Measurements from ENCODE around the gene ANXA2R. TPM values are rescaled to one million over a fixed set of nuclear protein-coding genes. Genes with fewer than 3 reads are reported as not detected.

Gene ANXA2R
- polyA plus RNA-seq, 3 donors = 2.3 to 6.4 (median 3.1) TPM

- Mint-ChIP-seq H3K4me1 (peaks cover 35% of the 10 kb centered on the region), H3K4me3 (peak overlapping the region; percentile 96 to 100), H3K27ac (peak overlapping the region; percentile 100), H3K9me3 (peaks cover 0 to 25% (median 8%) of the 10 kb centered on the region in 7 donors), H3K27me3 (ENCODE audit: low read depth in 3 of 3) (peaks cover 1 to 7% (median 4%) of the 10 kb centered on the region in 3 donors), H3K36me3 (peaks cover 5 to 6% of the 10 kb centered on the region in 2 donors)
- intact Hi-C loops (cut with micrococcal nuclease) = loop anchor here (1.0 to 10.0 kb wide), 5 partner anchors 43 to 201 kb away; partner anchors contain the start of genes ANXA2R (in 2 of the 2) and NIM1K (in 1 of the 2)
- WGBS (ENCODE audit: insufficient coverage) = 1% methylated on average over 21 of the region's 34 CpGs
- no peaks in the 10 kb centered on the region for H3K27me3 ChIP-seq (ENCODE audit: control insufficient read depth in 2 of 2, insufficient read depth in 2 of 2, low read length in 2 of 2)
- peak; percentile 69 to 79 (median 76) for DNase-seq
- H3K9ac ChIP-seq (ENCODE audit: insufficient read depth, low read length, poor library complexity, severe bottlenecking) = peak overlapping the region; percentile 99
- TF ChIP-seq CTCF (IDR thresholded peaks at IDR 0.05) = no peak
- H3K4me3 ChIP-seq (replicated peaks in 1 of 3; ENCODE audit: low read depth in 2 of 3, low read length in 3 of 3) = peak overlapping the region; percentile 79 to 88 (median 85)
- peak overlapping the region; percentile 97 to 99 for H3K27ac ChIP-seq (ENCODE audit: low read depth in 1 of 2, low read length in 2 of 2)
- peak overlapping the region; percentile 36 for H2AFZ ChIP-seq (ENCODE audit: insufficient read depth, low read depth, low read length, poor library complexity, severe bottlenecking)
- no peaks in the 10 kb centered on the region for H3K36me3 ChIP-seq (replicated peaks in 1 of 2; ENCODE audit: control insufficient read depth in 1 of 2, insufficient read depth in 2 of 2, low read length in 2 of 2)
- H3K4me1 ChIP-seq (ENCODE audit: control insufficient read depth in 1 of 2, insufficient read depth in 2 of 2, low read length in 2 of 2) = peaks cover 22 to 29% of the 10 kb centered on the region in 2 donors
- H3K4me2 ChIP-seq (replicated peaks; ENCODE audit: extremely low read depth, low read length, poor library complexity, severe bottlenecking) = peak overlapping the region; percentile 78
- peaks cover 23% of the 10 kb centered on the region for H3K79me2 ChIP-seq (ENCODE audit: insufficient read depth, low read length)
- H4K20me1 ChIP-seq (ENCODE audit: insufficient read depth, low read length) = no peaks in the 10 kb centered on the region
- no peaks in the 10 kb centered on the region for H3K9me3 ChIP-seq (replicated peaks in 1 of 2; ENCODE audit: control insufficient read depth in 1 of 2, insufficient read depth in 1 of 2, low read length in 2 of 2)
Observed at GRCh38 chr5:42993516-42994245, 46.4 kb downstream of the ANXA2R start.

- peak overlapping the region; percentile 92 for H2AFZ ChIP-seq (ENCODE audit: insufficient read depth, low read depth, low read length, poor library complexity, severe bottlenecking)
- WGBS (ENCODE audit: insufficient coverage) = under 1% methylated on average over 71 of the region's 71 CpGs
Observed at GRCh38 chr5:42992088-42992879, 47.8 kb downstream of the ANXA2R start.

More at GRCh38 chr5:42992088-42992879, 47.8 kb downstream of the ANXA2R start:
- DNase-seq = peak; percentile 92 to 96 (median 94)
- Histone ChIP-seq H3K36me3 (replicated peaks in 1 of 2; ENCODE audit: control insufficient read depth in 1 of 2, insufficient read depth in 2 of 2, low read length in 2 of 2) (no peaks in the 10 kb centered on the region), H3K27ac (ENCODE audit: low read depth in 1 of 2, low read length in 2 of 2) (peak overlapping the region; percentile 97 to 99), H3K9ac (ENCODE audit: insufficient read depth, low read length, poor library complexity, severe bottlenecking) (peak overlapping the region; percentile 99), H3K4me2 (replicated peaks; ENCODE audit: extremely low read depth, low read length, poor library complexity, severe bottlenecking) (peak overlapping the region; percentile 89), H3K79me2 (ENCODE audit: insufficient read depth, low read length) (peaks cover 23% of the 10 kb centered on the region), H3K27me3 (ENCODE audit: control insufficient read depth in 2 of 2, insufficient read depth in 2 of 2, low read length in 2 of 2) (no peaks in the 10 kb centered on the region), H3K9me3 (replicated peaks in 1 of 2; ENCODE audit: control insufficient read depth in 1 of 2, insufficient read depth in 1 of 2, low read length in 2 of 2) (no peaks in the 10 kb centered on the region), H3K4me1 (ENCODE audit: control insufficient read depth in 1 of 2, insufficient read depth in 2 of 2, low read length in 2 of 2) (peaks cover 22 to 29% of the 10 kb centered on the region in 2 donors), H3K4me3 (replicated peaks in 1 of 3; ENCODE audit: low read depth in 2 of 3, low read length in 3 of 3) (peak overlapping the region; percentile 73 to 85 (median 79)), H4K20me1 (ENCODE audit: insufficient read depth, low read length) (no peaks in the 10 kb centered on the region)
- intact Hi-C loops (cut with micrococcal nuclease) = loop anchor here (1.0 to 10.0 kb wide), 4 partner anchors 41 to 203 kb away; partner anchors contain the start of gene NIM1K (in 1 of the 2)
- Mint-ChIP-seq H3K4me3 (peak overlapping the region; percentile 99 to 100), H3K9me3 (peaks cover 0 to 26% (median 8%) of the 10 kb centered on the region in 7 donors), H3K27me3 (ENCODE audit: low read depth in 3 of 3) (peaks cover 0 to 5% (median 2%) of the 10 kb centered on the region in 3 donors), H3K36me3 (peaks cover 2 to 6% of the 10 kb centered on the region in 2 donors), H3K4me1 (peaks cover 37% of the 10 kb centered on the region), H3K27ac (peak overlapping the region; percentile 100)
- TF ChIP-seq CTCF (IDR thresholded peaks at IDR 0.05) = no peak

All from CD14-positive monocyte (primary cell).